CD4-positive, CD25-positive, alpha-beta regulatory T cell (primary cell): ENCODE results near the gene NCOA3. TPM values are rescaled to one million over a fixed set of nuclear protein-coding genes. Genes with fewer than 3 reads are reported as not detected.

Source experiments
- ATAC-seq, 2 donors: fragments of 150-1000 bp; cut with Tn5 transposase; one replicate each; pipeline ENCODE4 v1.10.0; 2021; ENCODE audit warnings: low read depth in 2 of 2, moderate number of reproducible peaks in 2 of 2, moderate library complexity in 1 of 2
- DNase-seq, 3 donors: peaks; one replicate each; pipeline versions ENCODE4 v3.0.0 to v3.0.0-alpha.2; 2012 to 2022; ENCODE audit warnings: mixed read lengths in 1 of 3
- H3K27ac ChIP-seq: one replicate; pipeline ENCODE4 v1.7.0; 2013; ENCODE audit warnings: mild to moderate bottlenecking, low read length; ENCODE audit not compliant: insufficient read depth, poor library complexity, severe bottlenecking
- H3K27me3 ChIP-seq: one replicate; pipeline ENCODE4 v1.7.0; 2013; ENCODE audit warnings: low read length; ENCODE audit not compliant: control insufficient read depth, insufficient read depth
- H3K36me3 ChIP-seq: one replicate; pipeline ENCODE4 v1.7.0; 2013; ENCODE audit warnings: mild to moderate bottlenecking, low read length, moderate library complexity; ENCODE audit not compliant: control insufficient read depth, insufficient read depth
- H3K4me1 ChIP-seq: 2 replicates; pipeline ENCODE4 v1.7.0; 2013; ENCODE audit warnings: mild to moderate bottlenecking, low read length; ENCODE audit not compliant: insufficient read depth, control insufficient read depth, poor library complexity, severe bottlenecking
- H3K4me3 ChIP-seq: one replicate; pipeline ENCODE4 v1.7.0; 2013; ENCODE audit warnings: low read depth, mild to moderate bottlenecking, low read length, moderate library complexity
- H3K9me3 ChIP-seq, 2 experiments: 1 replicate in 1 of 2; 2 replicates in 1 of 2; pipeline ENCODE4 v1.7.0; 2013; ENCODE audit warnings: low read length in 2 of 2, mild to moderate bottlenecking in 1 of 2, moderate library complexity in 1 of 2; ENCODE audit not compliant: control insufficient read depth in 2 of 2
- H3K27ac Mint-ChIP-seq, 3 donors: one replicate each; pipeline ENCODE4 v1.8.0; 2020 to 2022; ENCODE audit warnings: mild to moderate bottlenecking in 3 of 3, mixed read lengths in 3 of 3, moderate library complexity in 2 of 3
- H3K27me3 Mint-ChIP-seq: one replicate; pipeline ENCODE4 v1.8.0; 2022; ENCODE audit warnings: mild to moderate bottlenecking, mixed read lengths
- H3K36me3 Mint-ChIP-seq: one replicate; pipeline ENCODE4 v1.8.0; 2020; ENCODE audit warnings: mixed read lengths
- H3K4me1 Mint-ChIP-seq, 4 donors: one replicate each; pipeline ENCODE4 v1.8.0; 2020 to 2022; ENCODE audit warnings: mixed read lengths in 4 of 4, mild to moderate bottlenecking in 1 of 4
- H3K4me3 Mint-ChIP-seq, 4 donors: one replicate each; pipeline ENCODE4 v1.8.0; 2020 to 2022; ENCODE audit warnings: mild to moderate bottlenecking in 4 of 4, mixed read lengths in 4 of 4, moderate library complexity in 3 of 4
- H3K9me3 Mint-ChIP-seq, 7 donors: one replicate each; pipeline ENCODE4 v1.8.0; 2020 to 2022; ENCODE audit warnings: mixed read lengths in 7 of 7, mild to moderate bottlenecking in 3 of 7, moderate library complexity in 2 of 7
- polyA plus RNA-seq, 4 donors: library from polyadenylated mRNA; unstranded; fragments of 300-500 nt; fragmentation: Illumina TruSeq; gene quantifications; one replicate each; pipeline ENCODE4 v1.2.3, GENCODE V29; 2021
- total RNA-seq: library from RNA; stranded (reverse); gene quantifications from one replicate; pipeline ENCODE4 v1.2.3, GENCODE V29; 2022

NCOA3 gene
- total and polyA plus RNA-seq, 5 donors from 2014 or later: 21.4 to 86.6 (median 26.0) TPM

GRCh38 chr20:47704746-47705496, 203.2 kb downstream of the NCOA3 start:
- DNase-seq: no peak
- Mint-ChIP-seq H3K4me3 (no peak overlapping the region), H3K36me3 (no peaks in the 10 kb centered on the region), H3K9me3 (peaks cover 0 to 3% (median 0%) of the 10 kb centered on the region in 7 donors), H3K4me1 (peaks cover 0 to 2% (median 0%) of the 10 kb centered on the region in 4 donors), H3K27me3 (peaks cover 13% of the 10 kb centered on the region), H3K27ac (no peak overlapping the region)
- Histone ChIP-seq H3K36me3 (no peaks in the 10 kb centered on the region), H3K27ac (no peak overlapping the region), H3K4me1 (no peaks in the 10 kb centered on the region), H3K4me3 (no peak overlapping the region), H3K9me3 (no peaks in the 10 kb centered on the region), H3K27me3 (no peaks in the 10 kb centered on the region)
- no peak for ATAC-seq

- ATAC-seq (no peak), DNase-seq (no peak)
- peaks cover 0 to 2% (median 0%) of the 10 kb centered on the region in 4 donors for H3K4me1 Mint-ChIP-seq
- H3K4me3 Mint-ChIP-seq: no peak overlapping the region
- H3K27me3 Mint-ChIP-seq: peaks cover 13% of the 10 kb centered on the region
- no peak overlapping the region for H3K4me3 ChIP-seq
- no peaks in the 10 kb centered on the region for H3K36me3 ChIP-seq
- H3K9me3 Mint-ChIP-seq: peaks cover 0 to 3% (median 0%) of the 10 kb centered on the region in 7 donors
- H3K27ac ChIP-seq: no peak overlapping the region
- no peaks in the 10 kb centered on the region for H3K36me3 Mint-ChIP-seq
- no peaks in the 10 kb centered on the region for H3K27me3 ChIP-seq
- no peak overlapping the region for H3K27ac Mint-ChIP-seq
- no peaks in the 10 kb centered on the region for H3K4me1 ChIP-seq
- no peaks in the 10 kb centered on the region for H3K9me3 ChIP-seq
Observed at GRCh38 chr20:47705497-47705856, 203.8 kb downstream of the NCOA3 start.

- Histone ChIP-seq H3K4me1 (no peaks in the 10 kb centered on the region), H3K27me3 (no peaks in the 10 kb centered on the region), H3K36me3 (no peaks in the 10 kb centered on the region), H3K4me3 (no peak overlapping the region), H3K9me3 (no peaks in the 10 kb centered on the region), H3K27ac (no peak overlapping the region)
- ATAC-seq: no peak
- DNase-seq: no peak
- Mint-ChIP-seq H3K9me3 (peaks cover 0 to 3% (median 0%) of the 10 kb centered on the region in 7 donors), H3K36me3 (no peaks in the 10 kb centered on the region), H3K27ac (no peak overlapping the region), H3K4me1 (peaks cover 0 to 2% (median 0%) of the 10 kb centered on the region in 4 donors), H3K27me3 (peaks cover 13% of the 10 kb centered on the region), H3K4me3 (no peak overlapping the region)
Observed at GRCh38 chr20:47706345-47706744, 204.7 kb downstream of the NCOA3 start.

Other genes with a start within 250 kb of the NCOA3 start
- gene ZMYND8, start 145.2 kb upstream of the NCOA3 start, total RNA-seq: 47.2 TPM
- 10 to 100 TPM in 1 of 4 donors, 1 to 10 TPM in 3; 7.5 to 10.4 (median 8.2) TPM for gene ZMYND8, start 145.2 kb upstream of the NCOA3 start, polyA plus RNA-seq